ENCODE measurements around the gene MEIS2.

The MEIS2 gene

DNA sequence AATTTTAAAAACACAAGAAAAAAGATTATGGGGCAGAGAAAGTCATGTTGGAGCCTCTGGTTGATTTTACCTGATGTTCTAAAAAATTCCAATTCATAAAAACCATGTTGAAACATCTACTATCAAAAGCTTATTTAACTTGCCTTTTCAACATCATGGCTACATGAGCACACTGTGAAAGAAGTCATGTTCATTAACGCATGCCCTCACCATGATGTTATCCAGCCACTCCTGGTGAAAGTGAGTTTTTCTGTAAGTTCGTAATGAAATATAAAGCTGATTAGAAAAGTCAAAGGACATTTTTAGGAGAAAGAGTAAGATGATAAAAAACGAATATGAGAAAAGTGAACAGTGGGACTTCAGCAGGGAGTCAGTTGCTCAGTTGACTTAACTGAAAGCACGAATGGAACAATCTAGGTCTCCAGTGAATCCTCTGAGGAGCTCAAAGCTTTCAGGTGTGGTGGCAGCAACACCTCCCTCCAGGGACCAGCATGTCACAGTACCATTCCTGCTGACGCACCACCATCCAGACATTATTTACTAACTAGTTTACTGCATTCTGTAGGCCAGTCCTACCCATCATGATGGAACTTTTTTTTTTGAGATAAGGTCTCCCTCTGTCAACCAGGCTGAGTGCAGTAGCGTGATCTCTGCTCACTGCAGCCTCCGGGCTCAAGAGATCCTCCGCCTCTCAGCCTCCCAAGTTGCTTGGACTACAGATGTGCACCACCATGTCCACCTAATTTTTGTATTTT, 95.2 kb downstream of the MEIS2 start:
- H3K27me3 ChIP-seq (ENCODE audit: low read depth, low read length), result no peaks in the 10 kb centered on the region
- no peak overlapping the region for H3K27ac ChIP-seq (ENCODE audit: low read length)
- no peaks in the 10 kb centered on the region for H3K79me2 ChIP-seq (ENCODE audit: low read length)
- no peaks in the 10 kb centered on the region for H4K20me1 ChIP-seq (ENCODE audit: insufficient read depth, low read length)
- TF ChIP-seq EZH2phosphoT487 (IDR thresholded peaks at IDR 0.05; ENCODE audit: low read depth), result no peak
- TF ChIP-seq CTCF (IDR thresholded peaks at IDR 0.05; ENCODE audit: low read depth, low read length), result no peak
- no peak overlapping the region for H3K4me2 ChIP-seq (ENCODE audit: low read length)
- H2AFZ ChIP-seq (ENCODE audit: low read depth, low read length), result no peak overlapping the region
- peaks cover 2% of the 10 kb centered on the region for H3K36me3 ChIP-seq (replicated peaks; ENCODE audit: low read depth, low read length)
- no peak overlapping the region for H3K9ac ChIP-seq (ENCODE audit: low read length)
- peaks cover 6% of the 10 kb centered on the region for H3K4me1 ChIP-seq (ENCODE audit: low read length)
- no peak overlapping the region for H3K4me3 ChIP-seq (ENCODE audit: low read length)
- H3K9me3 ChIP-seq (ENCODE audit: insufficient read depth, low read length), result no peaks in the 10 kb centered on the region

DNA sequence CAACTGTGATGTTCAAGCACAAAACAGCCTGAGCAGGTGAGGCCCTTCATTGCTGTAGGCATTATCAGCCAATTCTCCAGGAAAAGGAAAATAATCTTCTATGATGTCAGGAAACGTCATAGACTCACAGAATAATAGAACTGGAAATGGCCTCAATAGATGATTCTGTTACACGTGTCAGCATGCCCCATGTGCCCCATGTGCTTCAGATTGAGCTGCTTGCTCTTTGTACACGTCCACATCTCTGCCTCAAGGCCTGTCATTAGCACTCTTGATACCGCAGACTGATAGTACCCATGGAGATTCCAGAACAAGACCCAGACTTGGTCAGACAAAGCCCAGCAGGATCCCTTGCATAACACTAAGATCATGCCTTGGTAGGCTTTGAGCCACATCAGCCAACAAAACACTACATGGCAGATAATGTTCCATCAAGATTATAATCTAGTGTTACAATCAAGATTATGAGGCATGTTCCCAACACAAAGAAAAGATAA, 95.9 kb downstream of the MEIS2 start:
- H3K79me2 ChIP-seq (ENCODE audit: low read length), result no peaks in the 10 kb centered on the region
- no peak overlapping the region for H3K9ac ChIP-seq (ENCODE audit: low read length)
- TF ChIP-seq CTCF (IDR thresholded peaks at IDR 0.05; ENCODE audit: low read depth, low read length), result no peak
- no peak for TF ChIP-seq EZH2phosphoT487 (IDR thresholded peaks at IDR 0.05; ENCODE audit: low read depth)
- no peak overlapping the region for H3K4me2 ChIP-seq (ENCODE audit: low read length)
- H3K9me3 ChIP-seq (ENCODE audit: insufficient read depth, low read length), result no peaks in the 10 kb centered on the region
- no peak overlapping the region for H3K4me3 ChIP-seq (ENCODE audit: low read length)
- no peak overlapping the region for H3K27ac ChIP-seq (ENCODE audit: low read length)
- no peaks in the 10 kb centered on the region for H4K20me1 ChIP-seq (ENCODE audit: insufficient read depth, low read length)
- H3K27me3 ChIP-seq (ENCODE audit: low read depth, low read length), result no peaks in the 10 kb centered on the region
- H3K4me1 ChIP-seq (ENCODE audit: low read length), result peaks cover 6% of the 10 kb centered on the region
- H2AFZ ChIP-seq (ENCODE audit: low read depth, low read length), result no peak overlapping the region
- peaks cover 2% of the 10 kb centered on the region for H3K36me3 ChIP-seq (replicated peaks; ENCODE audit: low read depth, low read length)

- TF ChIP-seq EZH2phosphoT487 (IDR thresholded peaks at IDR 0.05; ENCODE audit: low read depth), result no peak
- TF ChIP-seq CTCF (IDR thresholded peaks at IDR 0.05; ENCODE audit: low read depth, low read length), result no peak
- Histone ChIP-seq H3K79me2 (ENCODE audit: low read length) (no peaks in the 10 kb centered on the region), H3K27me3 (ENCODE audit: low read depth, low read length) (no peaks in the 10 kb centered on the region), H3K4me1 (ENCODE audit: low read length) (no peaks in the 10 kb centered on the region), H4K20me1 (ENCODE audit: insufficient read depth, low read length) (no peaks in the 10 kb centered on the region), H3K9ac (ENCODE audit: low read length) (no peak overlapping the region), H3K9me3 (ENCODE audit: insufficient read depth, low read length) (no peaks in the 10 kb centered on the region), H3K27ac (ENCODE audit: low read length) (no peak overlapping the region), H3K4me2 (ENCODE audit: low read length) (no peak overlapping the region), H2AFZ (ENCODE audit: low read depth, low read length) (no peak overlapping the region), H3K36me3 (replicated peaks; ENCODE audit: low read depth, low read length) (peaks cover 2% of the 10 kb centered on the region), H3K4me3 (ENCODE audit: low read length) (no peak overlapping the region)
Observed at GRCh38 chr15:37002041-37002672, 98.2 kb downstream of the MEIS2 start.

DNA sequence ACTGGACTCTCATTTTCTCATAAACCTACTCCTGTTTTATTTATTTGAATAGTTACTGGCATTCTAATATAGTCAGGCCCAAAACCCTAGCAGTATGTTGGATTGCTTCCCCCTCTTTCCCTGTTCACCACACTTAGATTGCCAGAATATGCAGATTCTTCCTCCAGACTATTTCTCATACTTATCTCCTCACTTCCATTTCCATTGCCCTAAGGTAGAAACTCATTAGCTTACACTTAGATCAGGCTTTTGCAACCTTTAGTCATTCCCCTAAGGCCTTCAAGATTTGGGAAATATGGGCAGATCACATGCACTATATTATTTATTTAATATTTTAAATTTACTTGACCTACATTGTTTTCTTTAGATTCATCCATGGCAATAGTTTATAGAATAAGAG, 98.9 kb downstream of the MEIS2 start:
- H3K27me3 ChIP-seq (ENCODE audit: low read depth, low read length), result no peaks in the 10 kb centered on the region
- H3K36me3 ChIP-seq (replicated peaks; ENCODE audit: low read depth, low read length), result peaks cover 2% of the 10 kb centered on the region
- H3K79me2 ChIP-seq (ENCODE audit: low read length), result no peaks in the 10 kb centered on the region
- no peak overlapping the region for H3K27ac ChIP-seq (ENCODE audit: low read length)
- H4K20me1 ChIP-seq (ENCODE audit: insufficient read depth, low read length), result no peaks in the 10 kb centered on the region
- no peak overlapping the region for H3K4me2 ChIP-seq (ENCODE audit: low read length)
- no peak for TF ChIP-seq CTCF (IDR thresholded peaks at IDR 0.05; ENCODE audit: low read depth, low read length)
- no peak for TF ChIP-seq EZH2phosphoT487 (IDR thresholded peaks at IDR 0.05; ENCODE audit: low read depth)
- H2AFZ ChIP-seq (ENCODE audit: low read depth, low read length), result no peak overlapping the region
- no peak overlapping the region for H3K9ac ChIP-seq (ENCODE audit: low read length)
- H3K4me1 ChIP-seq (ENCODE audit: low read length), result no peaks in the 10 kb centered on the region
- no peak overlapping the region for H3K4me3 ChIP-seq (ENCODE audit: low read length)
- no peaks in the 10 kb centered on the region for H3K9me3 ChIP-seq (ENCODE audit: insufficient read depth, low read length)

All from OCI-LY3 (cell line).